ENCODE measurements around the gene DNMBP.

DNA sequence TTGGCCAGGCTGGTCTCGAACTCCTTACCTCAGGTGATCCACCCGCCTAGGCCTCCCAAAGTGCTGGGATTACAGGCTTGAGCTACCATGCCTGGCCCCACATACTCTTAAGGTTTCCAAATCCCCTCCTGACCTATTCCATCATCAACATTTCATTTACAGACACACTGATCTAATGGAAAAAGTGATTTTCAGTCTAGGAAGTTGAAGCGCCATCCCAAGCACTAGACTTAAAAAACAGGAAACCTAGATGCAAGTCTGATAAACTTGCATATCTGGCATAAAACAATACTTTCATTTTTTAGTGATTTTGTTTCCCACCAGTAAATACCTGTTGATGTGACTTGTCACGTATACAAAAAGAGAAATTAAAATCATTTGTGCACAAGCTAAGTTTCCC, 44.0 kb downstream of the DNMBP start:
- TF ChIP-seq POLR2A (IDR thresholded peaks at IDR 0.05) = no peak
- TF ChIP-seq, protein P1, sequence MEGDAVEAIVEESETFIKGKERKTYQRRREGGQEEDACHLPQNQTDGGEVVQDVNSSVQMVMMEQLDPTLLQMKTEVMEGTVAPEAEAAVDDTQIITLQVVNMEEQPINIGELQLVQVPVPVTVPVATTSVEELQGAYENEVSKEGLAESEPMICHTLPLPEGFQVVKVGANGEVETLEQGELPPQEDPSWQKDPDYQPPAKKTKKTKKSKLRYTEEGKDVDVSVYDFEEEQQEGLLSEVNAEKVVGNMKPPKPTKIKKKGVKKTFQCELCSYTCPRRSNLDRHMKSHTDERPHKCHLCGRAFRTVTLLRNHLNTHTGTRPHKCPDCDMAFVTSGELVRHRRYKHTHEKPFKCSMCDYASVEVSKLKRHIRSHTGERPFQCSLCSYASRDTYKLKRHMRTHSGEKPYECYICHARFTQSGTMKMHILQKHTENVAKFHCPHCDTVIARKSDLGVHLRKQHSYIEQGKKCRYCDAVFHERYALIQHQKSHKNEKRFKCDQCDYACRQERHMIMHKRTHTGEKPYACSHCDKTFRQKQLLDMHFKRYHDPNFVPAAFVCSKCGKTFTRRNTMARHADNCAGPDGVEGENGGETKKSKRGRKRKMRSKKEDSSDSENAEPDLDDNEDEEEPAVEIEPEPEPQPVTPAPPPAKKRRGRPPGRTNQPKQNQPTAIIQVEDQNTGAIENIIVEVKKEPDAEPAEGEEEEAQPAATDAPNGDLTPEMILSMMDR (IDR thresholded peaks at IDR 0.05) = no peak
